WERI-Rb-1 (cell line): Measurements from ENCODE around the gene PRIM2.
"Not testable (repeated sequence)": the region's sequence is repeated elsewhere in the genome, so short reads cannot be mapped to it uniquely, and the experiment has no call there.

Source experiments
- DNase-seq: peaks from one replicate; pipeline ENCODE4 v3.0.0-alpha.2; 2020
- H3K27ac ChIP-seq: fragments of 250-450 bp; sonication (Bioruptor Pico); 2 replicates; pipeline ENCODE4 v1.5.1; 2020; ENCODE audit warnings: mild to moderate bottlenecking, moderate library complexity
- H3K27me3 ChIP-seq: fragments of 250-450 bp; sonication (Bioruptor Pico); 2 replicates; pipeline ENCODE4 v1.5.1; 2021; ENCODE audit warnings: mild to moderate bottlenecking, low read depth, moderate library complexity; ENCODE audit not compliant: insufficient read depth, severe bottlenecking
- H3K36me3 ChIP-seq: fragments of 250-450 bp; sonication (Bioruptor Pico); 2 replicates; pipeline ENCODE4 v1.5.1; 2020; ENCODE audit warnings: mild to moderate bottlenecking, moderate library complexity
- H3K4me3 ChIP-seq: 2 replicates; pipeline ENCODE4 v1.5.1; 2011; ENCODE audit warnings: low read depth, mild to moderate bottlenecking, control low read depth, low read length
- H3K9me3 ChIP-seq: fragments of 250-450 bp; sonication (Bioruptor Pico); 2 replicates; pipeline ENCODE4 v1.5.1; 2021; ENCODE audit warnings: mild to moderate bottlenecking, moderate library complexity; ENCODE audit not compliant: severe bottlenecking
- TF ChIP-seq, protein P1 (sequence below): IDR thresholded peaks from 2 replicates; pipeline ENCODE4 v1.5.1; 2011; ENCODE audit warnings: low read depth, mild to moderate bottlenecking, control low read depth, inconsistent platforms, low read length

The PRIM2 gene, protein sequence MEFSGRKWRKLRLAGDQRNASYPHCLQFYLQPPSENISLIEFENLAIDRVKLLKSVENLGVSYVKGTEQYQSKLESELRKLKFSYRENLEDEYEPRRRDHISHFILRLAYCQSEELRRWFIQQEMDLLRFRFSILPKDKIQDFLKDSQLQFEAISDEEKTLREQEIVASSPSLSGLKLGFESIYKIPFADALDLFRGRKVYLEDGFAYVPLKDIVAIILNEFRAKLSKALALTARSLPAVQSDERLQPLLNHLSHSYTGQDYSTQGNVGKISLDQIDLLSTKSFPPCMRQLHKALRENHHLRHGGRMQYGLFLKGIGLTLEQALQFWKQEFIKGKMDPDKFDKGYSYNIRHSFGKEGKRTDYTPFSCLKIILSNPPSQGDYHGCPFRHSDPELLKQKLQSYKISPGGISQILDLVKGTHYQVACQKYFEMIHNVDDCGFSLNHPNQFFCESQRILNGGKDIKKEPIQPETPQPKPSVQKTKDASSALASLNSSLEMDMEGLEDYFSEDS

DNA sequence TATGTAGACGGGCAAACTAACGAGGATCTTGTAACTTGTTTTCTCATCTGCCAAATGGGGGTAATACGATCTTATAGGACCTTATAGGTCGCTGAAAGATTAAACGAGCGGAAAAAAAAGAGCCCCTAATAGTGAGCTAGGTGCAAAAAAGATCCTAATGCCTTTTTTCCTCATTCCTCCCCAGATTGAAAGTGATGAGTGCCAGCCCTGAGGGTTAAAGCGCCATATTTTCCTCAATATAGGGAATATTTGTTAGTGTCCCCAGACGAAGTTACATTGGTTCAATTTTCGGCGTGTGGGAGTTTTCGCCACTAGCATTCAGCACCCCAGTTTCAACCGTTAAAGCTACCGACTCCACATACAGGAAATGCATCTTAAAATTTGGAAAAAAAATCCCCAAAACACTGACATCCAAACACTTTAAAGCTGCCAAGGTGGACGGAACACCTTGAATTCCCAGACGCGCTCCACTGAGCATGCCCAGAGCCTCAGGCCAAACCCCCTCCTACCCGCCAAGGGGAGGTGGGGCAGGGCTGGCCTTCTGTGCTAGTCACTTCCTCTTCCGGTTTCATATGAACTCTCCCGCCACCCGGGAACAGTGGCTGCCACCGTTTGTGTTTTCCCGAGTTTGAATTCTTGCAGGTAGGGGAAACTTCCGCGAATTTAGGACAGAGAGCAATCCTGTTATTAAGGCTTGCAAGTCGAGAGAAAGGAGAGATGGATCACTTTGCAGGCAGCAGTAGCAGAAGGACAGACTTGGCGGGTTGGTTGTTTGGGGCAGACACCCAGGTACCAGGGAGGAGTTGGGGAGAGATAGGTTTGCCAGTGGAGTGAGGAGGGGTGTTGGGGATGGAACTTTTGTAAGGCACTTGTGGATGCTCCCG lies at the start of gene PRIM2:
Gene PRIM2, plus strand, starts transcription at position 571 of the 884 bp plus-strand sequence. CDS start 816 bp downstream, outside the sequence.
- TF ChIP-seq, protein P1, sequence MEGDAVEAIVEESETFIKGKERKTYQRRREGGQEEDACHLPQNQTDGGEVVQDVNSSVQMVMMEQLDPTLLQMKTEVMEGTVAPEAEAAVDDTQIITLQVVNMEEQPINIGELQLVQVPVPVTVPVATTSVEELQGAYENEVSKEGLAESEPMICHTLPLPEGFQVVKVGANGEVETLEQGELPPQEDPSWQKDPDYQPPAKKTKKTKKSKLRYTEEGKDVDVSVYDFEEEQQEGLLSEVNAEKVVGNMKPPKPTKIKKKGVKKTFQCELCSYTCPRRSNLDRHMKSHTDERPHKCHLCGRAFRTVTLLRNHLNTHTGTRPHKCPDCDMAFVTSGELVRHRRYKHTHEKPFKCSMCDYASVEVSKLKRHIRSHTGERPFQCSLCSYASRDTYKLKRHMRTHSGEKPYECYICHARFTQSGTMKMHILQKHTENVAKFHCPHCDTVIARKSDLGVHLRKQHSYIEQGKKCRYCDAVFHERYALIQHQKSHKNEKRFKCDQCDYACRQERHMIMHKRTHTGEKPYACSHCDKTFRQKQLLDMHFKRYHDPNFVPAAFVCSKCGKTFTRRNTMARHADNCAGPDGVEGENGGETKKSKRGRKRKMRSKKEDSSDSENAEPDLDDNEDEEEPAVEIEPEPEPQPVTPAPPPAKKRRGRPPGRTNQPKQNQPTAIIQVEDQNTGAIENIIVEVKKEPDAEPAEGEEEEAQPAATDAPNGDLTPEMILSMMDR = no peak
- no peaks in the 10 kb centered on the region for H3K27me3 ChIP-seq
- no peaks in the 10 kb centered on the region for H3K9me3 ChIP-seq
- H3K4me3 ChIP-seq = peak within 1 kb of the TSS; percentile 63
- peak; percentile 96 for DNase-seq
- peak within 1 kb of the TSS; percentile 85 for H3K27ac ChIP-seq
- peaks cover 40% of the 10 kb centered on the region for H3K36me3 ChIP-seq

DNA sequence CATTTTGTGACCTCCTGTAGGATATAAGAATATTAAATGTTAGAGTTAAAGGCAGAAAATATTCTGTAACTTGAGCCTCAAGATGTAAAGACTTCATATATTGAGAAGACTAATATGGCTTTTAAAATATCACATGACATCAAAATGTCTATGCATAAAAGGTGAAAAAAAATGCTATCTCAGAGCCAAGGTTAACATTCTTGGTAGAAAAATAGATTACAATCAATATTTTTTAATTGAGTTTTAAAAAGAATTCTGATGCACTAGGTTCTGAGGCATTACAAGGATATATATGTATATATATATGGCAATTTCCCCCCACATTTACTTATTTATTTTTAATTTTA lies 49.2 kb upstream of the PRIM2 start:
- no peaks in the 10 kb centered on the region for H3K27me3 ChIP-seq
- H3K9me3 ChIP-seq = no peaks in the 10 kb centered on the region
- TF ChIP-seq, protein P1 = no peak
- no peak overlapping the region for H3K4me3 ChIP-seq
- H3K27ac ChIP-seq = no peak overlapping the region
- DNase-seq = no peak
- no peaks in the 10 kb centered on the region for H3K36me3 ChIP-seq

DNA sequence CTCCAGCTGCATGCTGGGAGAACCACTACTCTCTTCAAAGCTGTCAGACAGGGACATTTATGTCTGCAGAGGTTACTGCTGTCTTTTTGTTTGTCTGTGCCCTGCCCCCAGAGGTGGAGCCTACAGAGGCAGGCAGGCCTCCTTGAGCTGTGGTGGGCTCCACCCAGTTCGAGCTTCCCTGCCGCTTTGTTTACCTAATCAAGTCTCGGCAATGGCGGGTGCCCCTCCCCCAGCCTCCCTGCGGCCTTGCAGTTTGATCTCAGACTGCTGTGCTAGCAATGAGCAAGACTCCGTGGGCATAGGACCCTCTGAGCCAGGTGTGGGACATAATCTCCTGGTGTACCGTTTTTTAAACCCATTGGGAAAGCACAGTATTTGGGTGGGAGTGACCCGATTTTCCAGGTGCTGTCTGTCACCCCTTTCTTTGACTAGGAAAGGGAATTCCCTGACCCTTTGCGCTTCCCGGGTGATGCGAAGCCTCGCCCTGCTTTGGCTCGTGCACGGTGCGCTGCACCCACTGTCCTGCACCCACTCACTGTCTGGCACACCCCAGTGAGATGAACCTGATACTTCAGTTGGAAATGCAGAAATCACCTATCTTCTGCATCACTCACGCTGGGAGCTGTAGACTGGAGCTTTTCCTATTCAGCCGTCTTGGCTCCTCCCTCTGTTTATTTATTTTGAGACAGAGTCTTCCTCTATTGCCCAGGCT lies 43.2 kb upstream of the PRIM2 start:
- H3K27ac ChIP-seq, H3K4me3 ChIP-seq, DNase-seq: not testable (repeated sequence)

DNA sequence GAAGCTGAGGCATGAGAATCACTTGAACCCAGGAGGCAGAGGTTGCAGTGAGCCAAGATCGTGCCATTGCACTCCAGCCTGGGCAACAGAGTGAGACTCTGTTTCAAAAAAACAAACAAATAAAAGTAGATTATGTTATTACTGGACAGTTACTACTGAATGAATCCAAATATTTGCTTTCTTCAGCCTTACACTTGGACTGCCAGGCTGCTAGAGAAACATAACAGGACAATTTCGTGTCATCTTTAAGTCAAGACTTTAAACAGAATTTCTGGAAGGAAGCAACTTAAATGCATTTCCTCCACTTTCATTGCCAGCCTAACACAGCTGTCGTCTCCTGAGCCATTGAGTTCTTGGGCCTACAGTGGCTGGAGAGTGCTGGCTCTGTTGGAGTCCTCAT lies 42.0 kb upstream of the PRIM2 start:
- no peaks in the 10 kb centered on the region for H3K27me3 ChIP-seq
- TF ChIP-seq, protein P1 = no peak
- no peak for DNase-seq
- no peak overlapping the region for H3K27ac ChIP-seq
- no peaks in the 10 kb centered on the region for H3K36me3 ChIP-seq
- H3K4me3 ChIP-seq = no peak overlapping the region
- H3K9me3 ChIP-seq = peaks cover 10% of the 10 kb centered on the region

More for the DNA sequence above, 43.2 kb upstream of the PRIM2 start:
- H3K36me3 ChIP-seq, H3K27me3 ChIP-seq: not testable (repeated sequence)
- peaks cover 10% of the 10 kb centered on the region for H3K9me3 ChIP-seq

DNA sequence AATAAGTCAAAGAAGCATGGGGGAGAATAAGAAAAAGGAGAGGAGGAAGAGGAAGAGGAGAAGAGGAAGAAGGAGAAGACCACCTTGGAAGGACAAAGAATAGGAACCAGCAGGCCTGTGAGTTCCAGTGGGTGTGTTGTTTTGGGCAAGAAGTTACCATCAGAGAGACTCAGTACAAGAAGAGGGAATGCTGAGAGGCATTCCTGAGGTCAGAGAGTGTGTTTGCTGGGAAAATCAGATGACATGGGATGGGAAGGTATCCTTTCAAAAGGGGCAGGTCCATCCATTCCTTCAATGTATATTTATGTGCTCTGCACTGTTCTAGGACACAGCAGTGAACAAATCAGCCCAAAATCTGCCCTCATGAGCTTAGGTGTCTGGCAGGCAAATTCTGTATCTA lies 40.5 kb upstream of the PRIM2 start:
- Histone ChIP-seq H3K9me3 (peaks cover 10% of the 10 kb centered on the region), H3K27me3 (no peaks in the 10 kb centered on the region), H3K27ac (no peak overlapping the region), H3K36me3 (no peaks in the 10 kb centered on the region), H3K4me3 (no peak overlapping the region)
- no peak for DNase-seq
- TF ChIP-seq, protein P1 = no peak
